SU-DHL-6 (cell line): Measurements from ENCODE around the gene FAM124A.

ENCODE experiments used
- EZH2phosphoT487 ChIP-seq: fragments of 200-600 bp; sonication (generic), shearing (Covaris generic); conservative IDR thresholded peaks from 2 replicates; pipeline ENCODE4 v1.6.1; 2018; ENCODE audit warnings: mild to moderate bottlenecking, antibody characterized with exemption, low read length, moderate library complexity, mixed read lengths
- TF ChIP-seq, protein P1 (sequence below): fragments of 200-600 bp; sonication (generic); IDR thresholded peaks from one replicate; pipeline ENCODE4 v1.5.1; 2017; ENCODE audit warnings: antibody characterized with exemption, mild to moderate bottlenecking, low read length, moderate library complexity; ENCODE audit not compliant: insufficient read depth, poor library complexity, severe bottlenecking

DNA sequence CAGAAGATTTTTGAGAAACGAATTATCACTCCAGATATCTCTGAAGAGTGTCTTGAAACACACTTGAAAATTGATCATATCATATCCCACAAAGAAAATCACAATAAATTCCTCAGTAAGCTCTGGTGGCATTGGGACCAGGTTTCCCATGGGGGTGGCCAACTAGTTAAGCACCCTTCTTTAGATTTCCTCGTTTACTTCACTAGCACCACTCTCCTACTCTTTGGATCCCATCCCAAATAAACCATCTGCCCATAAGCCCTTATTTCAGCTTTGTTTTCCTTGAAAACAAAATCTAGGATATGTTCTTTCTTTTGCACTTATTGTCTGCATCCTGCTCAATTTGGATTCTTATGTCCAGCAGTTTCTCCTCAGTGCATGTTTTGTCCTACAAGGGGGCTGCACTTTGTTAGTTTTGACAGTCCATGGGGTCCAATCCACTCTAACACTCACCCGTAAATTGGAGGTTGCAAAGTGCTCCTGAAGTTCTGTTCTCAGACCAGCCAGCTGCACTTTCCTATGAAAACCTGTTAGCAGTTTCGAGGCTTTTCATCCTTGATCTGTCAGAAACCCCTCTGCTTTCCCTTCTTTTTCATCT lies 40.3 kb upstream of the FAM124A start:
- TF ChIP-seq, protein P1, sequence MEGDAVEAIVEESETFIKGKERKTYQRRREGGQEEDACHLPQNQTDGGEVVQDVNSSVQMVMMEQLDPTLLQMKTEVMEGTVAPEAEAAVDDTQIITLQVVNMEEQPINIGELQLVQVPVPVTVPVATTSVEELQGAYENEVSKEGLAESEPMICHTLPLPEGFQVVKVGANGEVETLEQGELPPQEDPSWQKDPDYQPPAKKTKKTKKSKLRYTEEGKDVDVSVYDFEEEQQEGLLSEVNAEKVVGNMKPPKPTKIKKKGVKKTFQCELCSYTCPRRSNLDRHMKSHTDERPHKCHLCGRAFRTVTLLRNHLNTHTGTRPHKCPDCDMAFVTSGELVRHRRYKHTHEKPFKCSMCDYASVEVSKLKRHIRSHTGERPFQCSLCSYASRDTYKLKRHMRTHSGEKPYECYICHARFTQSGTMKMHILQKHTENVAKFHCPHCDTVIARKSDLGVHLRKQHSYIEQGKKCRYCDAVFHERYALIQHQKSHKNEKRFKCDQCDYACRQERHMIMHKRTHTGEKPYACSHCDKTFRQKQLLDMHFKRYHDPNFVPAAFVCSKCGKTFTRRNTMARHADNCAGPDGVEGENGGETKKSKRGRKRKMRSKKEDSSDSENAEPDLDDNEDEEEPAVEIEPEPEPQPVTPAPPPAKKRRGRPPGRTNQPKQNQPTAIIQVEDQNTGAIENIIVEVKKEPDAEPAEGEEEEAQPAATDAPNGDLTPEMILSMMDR: no peak
- no peak for TF ChIP-seq EZH2phosphoT487
